RWPE1 (cell line): ENCODE results near the gene DDTL.
A peak's percentile ranks its signal among the peaks of the same experiment; 100 is the strongest.
"Not testable (repeated sequence)": the region's sequence is repeated elsewhere in the genome, so short reads cannot be mapped to it uniquely, and the experiment has no call there.

Source experiments
- CTCF ChIA-PET: fragments of 350-600 bp; sonication (Branson Sonifier 250); formaldehyde crosslinking; extraction: SDS; loops from one replicate; lab custom pipeline; 2021; lab: Yijun Ruan, JAX
- POLR2A ChIA-PET: fragments of 400-600 bp; formaldehyde crosslinking; extraction: SDS; loops from one replicate; lab custom pipeline; 2020; ENCODE audit warnings: antibody characterized with exemption; ENCODE audit not compliant: low non-redundant PET; lab: Yijun Ruan, JAX
- DNase-seq: peaks from one replicate; pipeline ENCODE4 v3.0.0; 2012; ENCODE audit warnings: low spot score
- H3K27ac ChIP-seq: fragments of 450-650 bp; 2 replicates; pipeline ENCODE4 v1.5.1; 2017
- TF ChIP-seq, protein P1 (sequence below): fragments of 450-650 bp; conservative IDR thresholded peaks from 2 replicates; pipeline ENCODE4 v1.5.1; 2017; ENCODE audit warnings: low read depth, mild to moderate bottlenecking

DDTL gene

GRCh38 chr22:23970816-23971486 lies 4.3 kb downstream of the DDTL start:
- POLR2A ChIA-PET, result interaction anchor here (0.5 kb wide), 1 partner anchor 584 kb away, joined by 4 read pairs; no protein-coding TSS in a partner anchor

DNA sequence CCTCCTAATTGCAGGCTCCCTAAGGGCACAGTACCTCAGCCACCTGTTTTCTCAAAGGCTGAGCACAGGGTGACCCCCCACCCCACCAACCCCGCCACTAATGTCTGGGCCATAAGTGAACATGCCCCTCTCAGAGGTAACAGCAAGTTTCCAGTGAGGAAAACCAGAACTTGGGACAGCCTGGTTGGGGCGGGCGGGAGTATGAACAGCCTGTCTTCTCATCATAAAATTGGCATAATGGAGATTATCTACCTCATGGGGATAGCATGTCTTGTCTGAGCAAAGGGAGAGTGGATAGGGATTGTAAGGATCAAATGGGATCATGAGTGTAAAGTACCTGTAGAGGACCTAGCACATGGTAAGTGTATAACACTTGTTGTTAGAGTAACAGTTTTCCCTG lies 5.2 kb downstream of the DDTL start:
- POLR2A ChIA-PET, H3K27ac ChIP-seq, CTCF ChIA-PET, DNase-seq: not testable (repeated sequence)

More at GRCh38 chr22:23970816-23971486, 4.3 kb downstream of the DDTL start:
- TF ChIP-seq, protein P1, sequence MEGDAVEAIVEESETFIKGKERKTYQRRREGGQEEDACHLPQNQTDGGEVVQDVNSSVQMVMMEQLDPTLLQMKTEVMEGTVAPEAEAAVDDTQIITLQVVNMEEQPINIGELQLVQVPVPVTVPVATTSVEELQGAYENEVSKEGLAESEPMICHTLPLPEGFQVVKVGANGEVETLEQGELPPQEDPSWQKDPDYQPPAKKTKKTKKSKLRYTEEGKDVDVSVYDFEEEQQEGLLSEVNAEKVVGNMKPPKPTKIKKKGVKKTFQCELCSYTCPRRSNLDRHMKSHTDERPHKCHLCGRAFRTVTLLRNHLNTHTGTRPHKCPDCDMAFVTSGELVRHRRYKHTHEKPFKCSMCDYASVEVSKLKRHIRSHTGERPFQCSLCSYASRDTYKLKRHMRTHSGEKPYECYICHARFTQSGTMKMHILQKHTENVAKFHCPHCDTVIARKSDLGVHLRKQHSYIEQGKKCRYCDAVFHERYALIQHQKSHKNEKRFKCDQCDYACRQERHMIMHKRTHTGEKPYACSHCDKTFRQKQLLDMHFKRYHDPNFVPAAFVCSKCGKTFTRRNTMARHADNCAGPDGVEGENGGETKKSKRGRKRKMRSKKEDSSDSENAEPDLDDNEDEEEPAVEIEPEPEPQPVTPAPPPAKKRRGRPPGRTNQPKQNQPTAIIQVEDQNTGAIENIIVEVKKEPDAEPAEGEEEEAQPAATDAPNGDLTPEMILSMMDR, result no peak
- no peak for DNase-seq
- peak overlapping the region; percentile 32 for H3K27ac ChIP-seq
- CTCF ChIA-PET, result no interaction called here

DNA sequence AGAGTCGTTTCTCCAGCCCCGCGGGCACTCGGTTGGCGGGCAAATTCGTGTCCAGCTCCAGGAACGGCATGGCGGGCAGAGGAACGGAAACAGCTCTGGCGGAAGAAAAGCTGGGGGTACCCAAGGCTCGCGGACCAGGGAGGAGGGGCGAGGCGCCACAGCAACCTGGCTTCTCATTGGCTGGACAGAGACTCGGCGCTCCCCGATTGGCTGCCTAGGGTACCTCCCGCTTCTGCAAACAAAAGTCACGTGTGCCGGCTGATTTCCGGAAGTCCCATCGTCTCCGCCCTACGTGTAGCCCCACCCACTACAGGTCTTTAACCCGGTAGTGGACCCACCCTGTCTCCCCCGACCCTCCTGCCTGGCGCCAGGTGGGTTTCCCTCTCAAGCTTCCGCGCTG lies 7.7 kb downstream of the DDTL start, which contains the start of gene DDT:
Gene DDT (minus strand): TSS at position 97 of the 400 bp plus-strand sequence. CDS start 27 bp downstream, at position 70.
- DNase-seq, CTCF ChIA-PET, H3K27ac ChIP-seq, POLR2A ChIA-PET: not testable (repeated sequence)

- H3K27ac ChIP-seq, POLR2A ChIA-PET, DNase-seq, CTCF ChIA-PET: not testable (repeated sequence)
Observed at GRCh38 chr22:23974836-23975352, 8.2 kb downstream of the DDTL start.

DNA sequence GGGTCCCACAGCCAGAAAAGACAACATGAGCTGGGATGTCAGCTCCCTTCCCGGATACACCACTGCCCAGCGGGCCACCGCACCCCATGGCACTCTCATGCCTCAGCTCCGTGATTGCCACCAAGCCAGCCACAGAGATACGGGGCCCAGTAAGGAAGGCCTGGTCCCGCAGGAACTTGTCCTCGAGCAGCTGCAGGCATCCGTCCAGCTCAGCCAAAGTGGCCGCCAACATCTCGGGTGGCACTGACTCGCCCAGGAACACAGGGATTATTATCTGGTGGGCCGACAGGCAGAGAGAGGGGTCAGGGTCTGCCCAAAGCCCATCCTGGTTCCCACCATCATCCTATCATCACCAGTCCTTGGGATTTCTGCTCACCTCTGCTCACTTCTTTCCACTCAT lies 10.6 kb downstream of the DDTL start:
- CTCF ChIA-PET, H3K27ac ChIP-seq, DNase-seq, POLR2A ChIA-PET: not testable (repeated sequence)

- CTCF ChIA-PET, DNase-seq, H3K27ac ChIP-seq, POLR2A ChIA-PET: not testable (repeated sequence)
Observed at GRCh38 chr22:23979557-23980240, 13.0 kb downstream of the DDTL start, which contains the start of gene GSTT2. TSS of gene GSTT2 (plus strand) at chr22:23980134.

DNA sequence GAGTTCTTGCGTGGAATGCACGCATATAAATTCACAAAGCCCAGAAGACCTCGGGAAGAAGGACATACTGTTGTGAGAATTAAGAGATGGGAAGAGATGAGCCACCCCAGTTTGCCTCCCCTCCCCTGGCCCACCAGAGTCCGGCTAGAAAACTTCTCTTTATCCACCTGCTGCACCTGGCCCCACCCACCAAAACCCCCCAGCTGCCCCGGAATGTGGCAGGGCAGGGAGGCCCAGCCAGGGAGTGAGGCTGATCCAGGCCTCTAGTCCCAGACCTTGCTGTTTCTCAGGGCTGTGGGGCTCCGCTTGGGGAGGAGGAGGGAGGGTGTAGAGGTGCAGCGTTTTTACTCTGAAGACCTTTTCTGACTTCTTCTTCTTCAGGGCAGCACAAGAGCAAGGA lies 13.9 kb downstream of the DDTL start:
- CTCF ChIA-PET, H3K27ac ChIP-seq, POLR2A ChIA-PET, DNase-seq: not testable (repeated sequence)

DNA sequence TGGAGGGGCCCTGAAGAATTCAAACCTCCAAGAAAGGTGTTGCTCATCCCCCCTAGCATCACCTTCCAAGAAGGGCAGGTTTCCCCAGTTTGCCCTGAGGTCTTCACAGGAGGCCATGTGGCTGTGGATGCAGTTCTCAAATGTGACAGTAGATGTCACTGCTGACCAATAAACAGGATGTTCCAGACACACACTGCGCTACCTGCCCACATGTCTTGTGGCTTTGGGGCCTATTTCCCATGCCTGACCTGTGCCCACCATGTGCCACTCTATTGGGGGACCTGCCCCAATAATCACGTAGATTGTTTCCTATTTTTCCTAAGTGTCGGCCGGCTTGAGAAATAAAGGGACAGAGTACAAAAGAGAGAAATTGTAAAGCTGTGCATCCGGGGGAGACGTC lies 17.7 kb downstream of the DDTL start:
- CTCF ChIA-PET, result interaction anchor here (0.6 kb wide), 2 partner anchors 123 to 458 kb away, joined by 3 read pairs; no protein-coding TSS in a partner anchor
- DNase-seq, result peak; percentile 4

GRCh38 chr22:23986089-23986488 lies 19.4 kb downstream of the DDTL start:
- DNase-seq, CTCF ChIA-PET, H3K27ac ChIP-seq, POLR2A ChIA-PET: not testable (repeated sequence)

More for the DNA sequence above, 17.7 kb downstream of the DDTL start:
- POLR2A ChIA-PET, result no interaction called here
- H3K27ac ChIP-seq, result no peak overlapping the region
- TF ChIP-seq, protein P1, result peak; percentile 72

GRCh38 chr22:23986538-23987178 lies 20.0 kb downstream of the DDTL start:
- DNase-seq, H3K27ac ChIP-seq, POLR2A ChIA-PET, CTCF ChIA-PET: not testable (repeated sequence)

- H3K27ac ChIP-seq, DNase-seq, POLR2A ChIA-PET, CTCF ChIA-PET: not testable (repeated sequence)
Observed at GRCh38 chr22:23989583-23990244, 23.0 kb downstream of the DDTL start.

GRCh38 chr22:23993080-23993479 lies 26.4 kb downstream of the DDTL start:
- DNase-seq, POLR2A ChIA-PET, CTCF ChIA-PET: not testable (repeated sequence)

GRCh38 chr22:23993581-23994177 lies 27.0 kb downstream of the DDTL start:
- POLR2A ChIA-PET, CTCF ChIA-PET, DNase-seq, H3K27ac ChIP-seq: not testable (repeated sequence)

More at GRCh38 chr22:23993080-23993479, 26.4 kb downstream of the DDTL start:
- not testable (repeated sequence) for H3K27ac ChIP-seq
